ENCODE data around the gene LAMA2.

Gene LAMA2

DNA sequence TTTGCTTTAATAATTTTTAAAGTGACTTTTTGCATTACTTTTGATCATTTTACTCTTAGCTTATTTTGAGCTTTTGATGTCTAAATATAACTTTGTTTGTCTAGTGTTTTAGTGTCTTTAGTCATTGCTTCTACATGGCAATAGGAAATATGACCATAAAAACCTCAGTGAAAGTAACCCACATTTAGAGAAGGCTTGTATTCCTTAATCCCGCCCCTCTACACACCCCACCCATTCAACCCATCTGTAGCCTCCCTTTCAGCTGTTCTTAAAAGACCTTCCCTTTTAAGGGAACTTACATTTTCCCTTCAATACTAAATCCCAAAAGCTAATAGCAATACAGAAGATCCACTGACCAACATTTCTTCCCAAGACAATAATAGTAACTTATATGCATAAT lies 225.4 kb downstream of the LAMA2 start:
- DNase-seq (ENCODE audit: low spot score in 2 of 2) (no peak), ATAC-seq (no peak)
- no peaks in the 10 kb centered on the region for H3K36me3 Mint-ChIP-seq
- H3K27ac Mint-ChIP-seq, result no peak overlapping the region
- no peaks in the 10 kb centered on the region for H3K9me3 Mint-ChIP-seq
- no peak overlapping the region for H3K4me3 Mint-ChIP-seq
- H3K4me1 Mint-ChIP-seq, result no peaks in the 10 kb centered on the region

DNA sequence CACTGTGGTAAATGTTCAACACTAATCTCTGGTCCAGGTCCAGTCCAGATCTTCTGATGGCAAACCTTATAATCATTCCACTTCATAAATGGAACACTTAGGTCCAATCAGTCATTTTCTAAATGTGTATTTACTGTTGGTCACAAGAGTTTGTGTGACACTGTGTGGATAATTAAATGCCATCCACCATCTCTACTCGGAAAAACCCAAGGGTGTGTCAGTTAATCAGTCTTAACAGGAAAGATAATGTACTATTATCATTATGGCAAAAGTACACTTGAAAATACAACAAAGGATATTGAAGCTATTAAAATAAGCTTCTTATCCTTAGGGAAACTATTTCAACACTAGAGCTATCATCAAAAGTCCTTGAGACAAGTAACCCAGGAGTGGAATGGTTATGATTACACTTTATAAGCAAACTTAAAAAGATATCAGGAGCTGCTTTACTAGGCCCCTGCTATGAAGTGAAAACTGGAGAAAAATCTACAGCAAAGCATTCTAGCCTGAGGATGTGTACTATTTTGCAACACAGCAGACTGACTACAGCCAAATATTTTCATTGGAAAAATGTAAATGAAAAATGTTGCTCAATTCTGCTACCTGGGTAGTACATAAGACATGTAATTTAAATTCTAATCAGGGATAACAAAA lies 227.9 kb downstream of the LAMA2 start:
- ATAC-seq, result no peak
- Mint-ChIP-seq H3K9me3 (no peaks in the 10 kb centered on the region), H3K36me3 (no peaks in the 10 kb centered on the region), H3K4me1 (no peaks in the 10 kb centered on the region), H3K27ac (no peak overlapping the region), H3K4me3 (no peak overlapping the region)
- DNase-seq (ENCODE audit: low spot score in 2 of 2), result no peak

DNA sequence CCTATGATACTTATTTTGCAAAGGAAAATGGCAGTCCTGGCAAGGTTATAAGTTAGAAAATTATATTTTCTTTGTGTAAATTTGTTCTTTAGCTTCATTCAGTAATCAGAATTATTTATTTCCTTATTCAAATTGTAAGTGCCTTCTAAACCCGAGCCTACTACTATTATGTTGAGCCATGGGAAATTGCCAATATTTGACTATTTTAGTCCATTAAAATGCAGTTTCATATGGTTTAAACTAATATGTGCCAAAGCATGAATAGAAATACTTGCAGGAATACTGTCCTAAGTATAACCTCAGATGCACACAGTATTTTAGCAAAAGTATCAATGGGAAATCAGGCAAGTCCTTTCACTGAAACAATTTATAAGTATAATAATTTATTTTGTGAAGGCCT lies 228.4 kb downstream of the LAMA2 start:
- Mint-ChIP-seq H3K27ac (no peak overlapping the region), H3K4me3 (no peak overlapping the region), H3K36me3 (no peaks in the 10 kb centered on the region), H3K4me1 (no peaks in the 10 kb centered on the region), H3K9me3 (no peaks in the 10 kb centered on the region)
- ATAC-seq (no peak), DNase-seq (ENCODE audit: low spot score in 2 of 2) (no peak)

DNA sequence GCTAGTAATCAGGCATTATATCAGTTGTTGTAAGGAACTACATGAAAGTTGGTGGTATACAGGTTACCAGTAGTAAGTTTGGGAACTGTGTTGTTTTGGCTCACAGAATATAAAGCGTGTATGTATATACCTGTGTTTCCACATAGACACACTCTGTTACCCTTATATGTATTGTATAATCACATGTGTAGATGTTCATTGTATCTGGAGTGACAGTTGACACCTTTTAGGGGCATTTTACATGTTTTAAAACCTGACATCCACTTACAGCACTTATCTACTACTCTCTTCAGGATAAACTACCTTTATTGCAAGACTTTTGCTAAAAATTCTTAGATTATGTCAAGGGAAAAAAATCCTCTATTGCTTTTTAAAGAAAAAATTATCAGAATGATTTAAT lies 228.9 kb downstream of the LAMA2 start:
- Mint-ChIP-seq H3K4me3 (no peak overlapping the region), H3K9me3 (no peaks in the 10 kb centered on the region), H3K36me3 (no peaks in the 10 kb centered on the region), H3K27ac (no peak overlapping the region), H3K4me1 (no peaks in the 10 kb centered on the region)
- ATAC-seq, result no peak
- no peak for DNase-seq (ENCODE audit: low spot score in 2 of 2)

DNA sequence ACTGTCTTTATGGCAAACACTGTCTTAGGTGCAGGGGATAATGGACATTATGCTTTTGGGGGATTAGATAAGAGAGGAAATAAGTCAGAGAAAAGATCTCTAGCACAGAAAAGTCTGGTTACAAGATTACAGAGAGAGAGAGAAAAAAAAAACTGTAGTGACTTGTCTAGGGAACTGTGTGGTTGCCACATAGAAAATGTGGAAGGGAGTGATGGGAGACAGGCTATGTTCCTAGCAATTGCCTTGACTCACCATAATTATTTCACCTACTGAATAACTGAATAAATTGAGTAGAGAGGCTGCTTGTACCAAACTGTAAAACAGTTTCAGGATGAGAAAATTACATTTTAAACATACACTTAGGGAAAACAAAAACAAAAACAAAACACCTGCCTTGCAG lies 229.7 kb downstream of the LAMA2 start:
- Mint-ChIP-seq H3K4me3 (no peak overlapping the region), H3K27ac (no peak overlapping the region), H3K9me3 (no peaks in the 10 kb centered on the region), H3K36me3 (no peaks in the 10 kb centered on the region), H3K4me1 (no peaks in the 10 kb centered on the region)
- ATAC-seq, result no peak
- no peak for DNase-seq (ENCODE audit: low spot score in 2 of 2)

DNA sequence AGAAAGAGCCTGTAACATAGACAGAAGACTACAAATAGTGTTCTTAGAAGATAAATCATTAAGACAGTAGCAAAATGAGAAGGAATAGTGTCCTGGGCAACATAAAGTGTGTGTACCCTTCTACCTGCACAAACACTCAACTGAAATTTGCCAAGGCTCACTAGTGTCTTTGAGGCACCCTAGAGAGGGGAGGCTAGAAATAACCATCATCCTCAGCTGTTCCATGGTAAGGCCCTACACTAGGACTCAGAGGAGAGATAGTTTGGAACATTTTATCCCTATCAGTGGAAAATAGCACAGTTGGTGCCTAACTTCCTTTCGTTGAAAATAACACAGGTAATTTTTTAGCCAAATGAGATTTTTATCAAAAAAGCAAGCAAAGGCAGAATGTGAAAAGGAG lies 230.7 kb downstream of the LAMA2 start:
- Mint-ChIP-seq H3K4me3 (no peak overlapping the region), H3K4me1 (no peaks in the 10 kb centered on the region), H3K36me3 (no peaks in the 10 kb centered on the region), H3K9me3 (no peaks in the 10 kb centered on the region), H3K27ac (no peak overlapping the region)
- no peak for ATAC-seq
- no peak for DNase-seq (ENCODE audit: low spot score in 2 of 2)

DNA sequence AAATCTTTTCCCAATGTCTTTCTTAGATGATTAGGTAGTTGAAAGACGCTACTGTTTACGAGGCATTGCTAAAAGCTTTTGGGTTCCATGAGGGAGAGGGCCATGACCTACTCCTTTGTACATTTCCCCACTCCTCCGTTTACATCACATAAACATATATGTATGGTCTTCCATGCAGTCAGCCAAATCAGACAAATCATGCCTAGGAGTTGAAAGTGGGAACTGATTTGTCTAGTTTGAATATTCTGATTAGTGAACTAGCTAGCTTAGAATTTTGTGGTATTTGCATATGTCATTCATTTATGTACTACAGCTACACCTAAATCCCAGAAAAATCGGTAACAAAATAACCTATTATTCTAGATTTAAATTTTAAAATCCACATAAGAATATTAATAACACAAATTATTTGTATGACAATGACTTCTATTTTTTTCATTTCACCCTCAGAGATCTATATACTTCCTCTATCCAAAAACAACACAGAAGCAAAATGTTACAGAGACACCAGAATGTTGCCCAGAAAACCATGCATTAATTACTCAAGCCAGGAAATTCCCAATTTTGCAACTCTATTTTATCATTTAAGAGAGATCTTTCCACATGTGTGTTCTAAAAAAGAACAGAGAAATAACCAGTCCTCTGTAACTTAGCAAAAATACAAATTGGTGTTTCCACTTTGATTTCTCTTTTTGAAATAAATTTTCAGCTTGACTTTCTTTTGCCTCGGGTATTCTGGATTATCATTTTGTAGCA lies 231.9 kb downstream of the LAMA2 start:
- no peaks in the 10 kb centered on the region for H3K9me3 Mint-ChIP-seq
- H3K4me1 Mint-ChIP-seq, result no peaks in the 10 kb centered on the region
- no peak for DNase-seq (ENCODE audit: low spot score in 2 of 2)
- no peak for ATAC-seq
- no peak overlapping the region for H3K4me3 Mint-ChIP-seq
- no peaks in the 10 kb centered on the region for H3K36me3 Mint-ChIP-seq
- H3K27ac Mint-ChIP-seq, result no peak overlapping the region

DNA sequence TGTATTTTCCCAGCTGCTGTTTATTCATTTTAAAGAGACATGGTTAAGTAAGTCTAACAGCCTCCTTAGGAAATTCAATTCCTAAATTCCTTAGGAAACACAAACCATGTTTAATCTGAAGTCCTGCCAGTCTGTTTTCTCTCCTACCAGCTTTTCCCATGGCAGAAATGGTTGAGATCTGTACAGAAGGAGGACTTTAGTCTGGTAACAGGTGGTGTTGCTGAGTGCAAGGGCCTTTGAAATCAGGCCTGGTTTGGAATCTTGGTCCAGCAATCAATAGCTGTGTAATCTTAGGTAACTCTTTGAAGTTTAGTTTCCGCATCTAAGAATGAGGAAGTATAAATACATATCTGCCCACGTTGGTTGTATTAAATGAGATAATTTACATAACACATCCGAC lies 232.5 kb downstream of the LAMA2 start:
- DNase-seq (ENCODE audit: low spot score in 2 of 2), result no peak
- H3K36me3 Mint-ChIP-seq, result no peaks in the 10 kb centered on the region
- no peaks in the 10 kb centered on the region for H3K4me1 Mint-ChIP-seq
- H3K9me3 Mint-ChIP-seq, result no peaks in the 10 kb centered on the region
- no peak overlapping the region for H3K27ac Mint-ChIP-seq
- ATAC-seq, result no peak
- no peak overlapping the region for H3K4me3 Mint-ChIP-seq

DNA sequence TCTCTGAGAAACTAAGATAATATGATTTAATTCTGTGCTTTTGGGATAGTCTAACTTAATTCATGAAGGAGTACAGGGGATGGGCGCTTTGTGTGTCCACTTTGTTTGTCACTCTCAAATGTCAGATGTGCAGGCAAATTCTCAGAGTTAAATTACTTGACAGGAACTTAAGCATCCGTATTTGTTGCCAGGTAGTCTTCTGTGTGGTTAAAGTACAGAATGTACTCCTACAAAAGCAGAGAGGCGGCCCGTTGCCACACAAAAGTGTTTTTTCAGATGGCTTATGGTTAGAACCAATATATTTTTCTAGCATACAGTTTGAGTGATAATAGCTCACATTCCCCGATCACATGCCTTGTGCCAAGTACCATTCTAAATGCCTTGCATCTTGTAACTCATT lies 234.4 kb downstream of the LAMA2 start:
- DNase-seq (ENCODE audit: low spot score in 2 of 2), result no peak
- no peaks in the 10 kb centered on the region for H3K36me3 Mint-ChIP-seq
- H3K4me3 Mint-ChIP-seq, result no peak overlapping the region
- no peaks in the 10 kb centered on the region for H3K4me1 Mint-ChIP-seq
- H3K27ac Mint-ChIP-seq, result no peak overlapping the region
- no peak for ATAC-seq
- H3K9me3 Mint-ChIP-seq, result no peaks in the 10 kb centered on the region

DNA sequence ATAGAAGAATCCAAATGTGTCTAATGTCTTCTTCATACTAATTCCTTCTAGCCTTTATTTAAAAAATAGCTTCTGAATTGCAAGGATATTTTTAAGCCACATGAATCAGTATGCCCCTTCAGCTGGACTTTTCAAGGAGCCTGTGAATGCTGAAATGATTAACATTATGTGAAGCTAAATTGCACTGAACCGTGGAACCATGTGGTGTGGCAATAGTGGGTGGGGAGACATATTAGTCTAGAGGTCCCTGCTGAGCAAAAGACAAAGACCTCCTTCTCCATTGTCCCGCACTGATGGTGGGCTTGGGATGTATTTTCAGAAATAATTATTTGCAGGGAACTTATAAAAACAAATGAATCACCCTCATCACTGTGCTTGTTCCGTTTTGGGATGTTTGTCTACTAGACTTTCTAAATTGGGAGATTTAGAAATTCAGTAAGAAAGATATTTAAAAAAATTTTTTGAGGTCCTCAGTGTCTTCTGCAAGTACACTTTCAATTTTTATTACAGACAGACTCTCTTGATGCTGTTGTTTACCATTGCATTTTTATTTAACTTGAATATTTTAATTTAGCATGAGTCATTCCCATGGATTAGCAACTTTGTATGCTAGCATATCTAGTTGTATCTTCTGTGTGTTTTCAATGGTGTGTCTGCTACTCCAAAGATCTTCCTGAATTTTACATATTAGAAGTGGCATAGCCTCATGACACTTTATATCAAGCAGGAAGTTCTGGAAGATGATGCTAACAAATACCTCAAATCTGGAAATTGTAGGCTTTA lies 238.1 kb downstream of the LAMA2 start:
- ATAC-seq, result no peak
- H3K4me3 Mint-ChIP-seq, result no peak overlapping the region
- no peak for DNase-seq (ENCODE audit: low spot score in 2 of 2)
- no peak overlapping the region for H3K27ac Mint-ChIP-seq
- H3K36me3 Mint-ChIP-seq, result no peaks in the 10 kb centered on the region
- H3K9me3 Mint-ChIP-seq, result no peaks in the 10 kb centered on the region
- H3K4me1 Mint-ChIP-seq, result no peaks in the 10 kb centered on the region

DNA sequence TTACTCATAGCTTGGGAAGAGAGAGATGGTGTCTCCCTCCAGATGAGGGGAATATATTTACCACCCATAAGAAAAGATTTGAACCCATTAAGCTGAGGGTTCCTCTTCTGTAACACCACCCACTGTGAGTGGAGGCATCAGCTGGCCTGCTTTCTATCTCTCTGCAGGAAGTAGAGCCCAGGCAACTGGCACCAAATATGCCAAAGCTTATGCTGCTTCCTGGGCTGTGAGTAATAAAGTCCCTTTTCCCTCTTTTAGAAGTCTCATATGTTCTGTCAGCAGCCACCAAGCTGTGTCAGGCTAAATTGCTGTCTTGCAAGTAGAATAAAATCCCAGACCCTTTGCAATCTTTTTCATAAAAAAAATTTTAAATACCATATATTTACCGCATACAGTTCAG lies 241.4 kb downstream of the LAMA2 start:
- H3K27ac Mint-ChIP-seq, result no peak overlapping the region
- no peaks in the 10 kb centered on the region for H3K36me3 Mint-ChIP-seq
- ATAC-seq (peak; percentile 21), DNase-seq (ENCODE audit: low spot score in 2 of 2) (no peak)
- no peaks in the 10 kb centered on the region for H3K4me1 Mint-ChIP-seq
- no peak overlapping the region for H3K4me3 Mint-ChIP-seq
- no peaks in the 10 kb centered on the region for H3K9me3 Mint-ChIP-seq

DNA sequence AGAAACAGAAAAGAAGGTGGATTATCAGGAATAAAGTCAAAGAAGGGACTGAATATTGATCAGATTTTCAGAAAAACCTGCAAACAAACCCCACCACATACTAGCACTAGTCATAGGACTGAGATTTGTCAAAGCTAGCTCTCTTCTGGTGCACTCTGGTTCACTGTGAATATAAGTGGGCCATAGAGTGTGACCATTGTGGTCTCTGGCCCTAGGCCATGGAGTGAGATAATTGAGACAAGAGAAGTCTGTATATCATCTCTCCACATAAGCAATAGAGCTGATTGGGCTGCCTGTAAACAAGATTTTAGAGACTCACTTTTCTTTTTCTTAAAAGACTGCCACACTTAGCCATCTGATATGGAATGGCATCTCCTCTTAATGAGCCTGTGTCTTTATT lies 247.2 kb downstream of the LAMA2 start:
- ATAC-seq (peak; percentile 42), DNase-seq (ENCODE audit: low spot score in 2 of 2) (no peak)
- Mint-ChIP-seq H3K9me3 (no peaks in the 10 kb centered on the region), H3K4me3 (no peak overlapping the region), H3K36me3 (no peaks in the 10 kb centered on the region), H3K27ac (no peak overlapping the region), H3K4me1 (no peaks in the 10 kb centered on the region)

DNA sequence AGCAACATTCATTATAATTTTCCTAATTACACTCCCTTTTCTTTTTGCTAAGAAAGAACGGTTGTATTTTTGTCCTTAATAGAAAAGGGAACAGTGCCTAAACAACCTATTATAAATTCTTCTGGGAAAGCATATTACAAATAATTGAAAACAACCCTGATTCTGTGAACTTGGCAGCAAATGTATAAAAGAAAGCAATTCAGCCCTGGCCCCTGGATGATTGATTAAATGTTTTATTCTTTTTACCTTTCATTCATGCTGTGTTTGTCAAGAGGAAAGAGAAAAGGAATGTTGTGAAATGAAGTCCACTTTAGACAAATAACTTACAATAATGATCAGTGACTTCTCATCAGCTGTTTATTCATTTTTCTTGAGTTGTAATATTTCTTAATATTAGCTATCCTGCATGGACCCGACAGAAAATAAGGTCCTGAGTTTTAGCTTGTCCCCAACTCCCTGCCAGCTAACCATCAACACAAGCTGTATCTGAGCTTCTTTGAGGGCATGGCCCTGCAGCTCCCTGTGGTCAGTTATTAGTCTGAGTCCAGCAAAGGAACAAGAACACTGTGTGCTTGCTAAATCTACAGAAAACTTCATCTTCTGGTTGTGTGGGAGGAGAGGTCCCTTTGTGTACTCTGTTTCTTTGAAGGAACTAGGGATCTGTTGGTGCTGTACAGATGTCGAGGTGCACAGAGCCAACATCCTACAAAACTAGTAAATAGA lies 248.2 kb downstream of the LAMA2 start:
- no peaks in the 10 kb centered on the region for H3K36me3 Mint-ChIP-seq
- no peaks in the 10 kb centered on the region for H3K9me3 Mint-ChIP-seq
- ATAC-seq (no peak), DNase-seq (ENCODE audit: low spot score in 2 of 2) (no peak)
- H3K4me3 Mint-ChIP-seq, result no peak overlapping the region
- no peak overlapping the region for H3K27ac Mint-ChIP-seq
- no peaks in the 10 kb centered on the region for H3K4me1 Mint-ChIP-seq

DNA sequence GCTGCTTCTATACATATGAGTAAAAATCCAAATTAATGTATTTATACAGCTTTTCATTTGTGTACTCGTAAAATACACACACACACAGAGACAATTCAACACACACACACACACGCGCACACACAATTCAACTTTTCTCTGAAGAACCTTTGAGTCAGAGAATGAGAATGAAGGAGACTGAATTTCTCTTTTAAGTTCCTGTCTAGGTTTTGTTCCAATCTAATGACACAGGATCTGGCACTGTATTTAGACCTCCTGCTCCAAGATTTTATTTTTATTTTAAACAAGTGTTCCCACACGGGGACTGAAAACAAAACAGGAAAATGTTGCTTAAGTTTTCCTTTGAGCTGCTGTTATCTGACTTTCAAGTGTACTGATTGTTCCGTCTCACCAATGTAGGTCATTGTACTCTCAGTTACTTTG lies 250.8 kb downstream of the LAMA2 start:
- Mint-ChIP-seq H3K9me3 (no peaks in the 10 kb centered on the region), H3K36me3 (no peaks in the 10 kb centered on the region), H3K27ac (no peak overlapping the region), H3K4me3 (no peak overlapping the region), H3K4me1 (no peaks in the 10 kb centered on the region)
- ATAC-seq (no peak), DNase-seq (ENCODE audit: low spot score in 2 of 2) (no peak)

DNA sequence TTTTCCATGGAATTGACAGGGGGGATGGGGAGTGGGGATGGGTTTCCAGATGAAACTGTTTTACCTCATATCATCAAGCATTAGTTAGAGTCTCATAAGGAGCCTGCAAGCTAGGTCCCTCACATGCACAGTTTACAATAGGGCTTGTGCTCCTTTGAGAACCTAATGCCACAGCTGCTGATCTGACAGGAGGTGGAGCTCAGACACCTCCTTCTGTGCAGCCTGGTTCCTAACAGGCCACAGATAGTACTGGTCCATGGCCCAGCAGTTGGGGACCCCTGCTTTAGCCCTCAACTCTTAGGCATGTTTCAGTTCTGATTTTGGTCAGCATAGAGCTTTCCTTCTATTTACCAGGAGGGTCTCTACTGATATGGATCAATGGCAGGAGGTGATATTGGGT lies 251.6 kb downstream of the LAMA2 start:
- H3K27ac Mint-ChIP-seq, result no peak overlapping the region
- no peak overlapping the region for H3K4me3 Mint-ChIP-seq
- no peaks in the 10 kb centered on the region for H3K9me3 Mint-ChIP-seq
- DNase-seq (ENCODE audit: low spot score in 2 of 2) (no peak), ATAC-seq (no peak)
- no peaks in the 10 kb centered on the region for H3K36me3 Mint-ChIP-seq
- no peaks in the 10 kb centered on the region for H3K4me1 Mint-ChIP-seq

All from stimulated activated effector memory CD8-positive, alpha-beta T cell treated with anti-CD3 and anti-CD28 coated beads, Interleukin-12 subunit alpha, Interleukin-12 subunit beta, amount 100 ng/mL, for 72 hours (primary cell).